DND-41 (cell line): ENCODE results near the gene TUBA1B.

ENCODE experiments used
- ATAC-seq: fragments of 200-7000 bp; cut with Tn5 transposase; 3 replicates; pipeline ENCODE4 v1.9.1; 2021; ENCODE audit warnings: low read depth; ENCODE audit not compliant: insufficient read depth
- DNase-seq: peaks from one replicate; pipeline ENCODE4 v3.0.0-alpha.2; 2020
- H2AFZ ChIP-seq: 2 replicates; pipeline ENCODE4 v1.6.0; 2012; ENCODE audit warnings: low read depth, low read length
- H3K27ac ChIP-seq: 2 replicates; pipeline ENCODE4 v1.5.1; 2012; ENCODE audit warnings: low read length, inconsistent platforms
- H3K27me3 ChIP-seq: fragments of 200-600 bp; sonication (generic); 2 replicates; pipeline ENCODE4 v1.6.0; 2012; ENCODE audit warnings: low read length, mild to moderate bottlenecking, inconsistent platforms; ENCODE audit not compliant: insufficient read depth, poor library complexity
- H3K36me3 ChIP-seq: 2 replicates; pipeline ENCODE4 v1.5.1; 2012; ENCODE audit warnings: low read length, inconsistent platforms; ENCODE audit not compliant: insufficient read depth
- H3K4me1 ChIP-seq: 2 replicates; pipeline ENCODE4 v1.5.1; 2012; ENCODE audit warnings: mild to moderate bottlenecking, low read length; ENCODE audit not compliant: insufficient read depth
- H3K4me2 ChIP-seq: 2 replicates; pipeline ENCODE4 v1.6.0; 2012; ENCODE audit warnings: mild to moderate bottlenecking, moderate library complexity, low read length, inconsistent platforms; ENCODE audit not compliant: insufficient read depth
- H3K4me3 ChIP-seq, 2 experiments: fragments of 200-600 bp in 1 of 2; shearing (Covaris generic) in 1 of 2; 2 replicates each; pipeline ENCODE4 v1.5.1; 2012 to 2016; ENCODE audit warnings: inconsistent platforms in 2 of 2, low read length in 2 of 2, mild to moderate bottlenecking in 2 of 2, low read depth in 1 of 2, moderate library complexity in 1 of 2
- H3K79me2 ChIP-seq: 2 replicates; pipeline ENCODE4 v1.6.0; 2012; ENCODE audit warnings: low read length, inconsistent platforms; ENCODE audit not compliant: insufficient read depth
- H3K9ac ChIP-seq: 2 replicates; pipeline ENCODE4 v1.6.0; 2012; ENCODE audit warnings: low read depth, mild to moderate bottlenecking, inconsistent platforms, low read length, moderate library complexity
- H3K9me3 ChIP-seq: 2 replicates; pipeline ENCODE4 v1.5.1; 2012; ENCODE audit warnings: low read length, moderate library complexity, mild to moderate bottlenecking, inconsistent platforms; ENCODE audit not compliant: insufficient read depth, severe bottlenecking
- H4K20me1 ChIP-seq: 2 replicates; pipeline ENCODE4 v1.6.0; 2012; ENCODE audit warnings: low read length; ENCODE audit not compliant: insufficient read depth
- EZH2 ChIP-seq: IDR thresholded peaks from 3 replicates; pipeline ENCODE4 v1.6.1; 2012; ENCODE audit warnings: borderline replicate concordance, low read depth, mild to moderate bottlenecking, moderate library complexity, low read length, inconsistent platforms; ENCODE audit not compliant: severe bottlenecking
- TF ChIP-seq, protein P1 (sequence below): IDR thresholded peaks from 2 replicates; pipeline ENCODE4 v1.5.1; 2012; ENCODE audit warnings: borderline replicate concordance, low read length, moderate library complexity, mild to moderate bottlenecking; ENCODE audit not compliant: poor library complexity, severe bottlenecking; ENCODE audit errors: extremely low read depth

The TUBA1B gene

DNA sequence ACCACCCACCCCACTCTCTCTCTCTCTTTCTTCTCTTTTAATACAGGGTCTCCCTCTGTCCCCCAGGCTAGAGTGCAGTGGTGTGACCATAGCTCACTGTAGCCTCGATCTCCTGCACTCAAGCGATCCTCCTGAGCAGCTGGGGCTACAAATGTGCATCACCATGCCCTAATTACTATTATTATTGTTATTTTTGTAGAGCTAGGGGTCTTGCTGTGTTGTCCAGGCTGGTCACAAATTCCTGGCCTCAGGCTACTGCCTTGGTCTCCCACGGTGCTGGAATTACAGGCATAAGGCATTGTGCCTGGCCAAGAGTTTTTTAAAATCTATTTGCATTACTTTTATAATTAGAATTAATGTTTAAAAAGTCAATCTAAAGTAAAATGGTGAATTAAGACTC, 23.0 kb upstream of the TUBA1B start:
- no peak overlapping the region for H3K4me2 ChIP-seq
- no peak overlapping the region for H3K9ac ChIP-seq
- no peaks in the 10 kb centered on the region for H3K27me3 ChIP-seq
- ATAC-seq, result no peak
- H3K4me3 ChIP-seq, result no peak overlapping the region
- H3K36me3 ChIP-seq, result no peaks in the 10 kb centered on the region
- H3K27ac ChIP-seq, result no peak overlapping the region
- TF ChIP-seq, protein P1, sequence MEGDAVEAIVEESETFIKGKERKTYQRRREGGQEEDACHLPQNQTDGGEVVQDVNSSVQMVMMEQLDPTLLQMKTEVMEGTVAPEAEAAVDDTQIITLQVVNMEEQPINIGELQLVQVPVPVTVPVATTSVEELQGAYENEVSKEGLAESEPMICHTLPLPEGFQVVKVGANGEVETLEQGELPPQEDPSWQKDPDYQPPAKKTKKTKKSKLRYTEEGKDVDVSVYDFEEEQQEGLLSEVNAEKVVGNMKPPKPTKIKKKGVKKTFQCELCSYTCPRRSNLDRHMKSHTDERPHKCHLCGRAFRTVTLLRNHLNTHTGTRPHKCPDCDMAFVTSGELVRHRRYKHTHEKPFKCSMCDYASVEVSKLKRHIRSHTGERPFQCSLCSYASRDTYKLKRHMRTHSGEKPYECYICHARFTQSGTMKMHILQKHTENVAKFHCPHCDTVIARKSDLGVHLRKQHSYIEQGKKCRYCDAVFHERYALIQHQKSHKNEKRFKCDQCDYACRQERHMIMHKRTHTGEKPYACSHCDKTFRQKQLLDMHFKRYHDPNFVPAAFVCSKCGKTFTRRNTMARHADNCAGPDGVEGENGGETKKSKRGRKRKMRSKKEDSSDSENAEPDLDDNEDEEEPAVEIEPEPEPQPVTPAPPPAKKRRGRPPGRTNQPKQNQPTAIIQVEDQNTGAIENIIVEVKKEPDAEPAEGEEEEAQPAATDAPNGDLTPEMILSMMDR, result no peak
- TF ChIP-seq EZH2, result no peak
- no peak overlapping the region for H2AFZ ChIP-seq
- no peaks in the 10 kb centered on the region for H3K9me3 ChIP-seq
- DNase-seq, result no peak
- no peaks in the 10 kb centered on the region for H3K4me1 ChIP-seq
- H4K20me1 ChIP-seq, result no peaks in the 10 kb centered on the region
- H3K79me2 ChIP-seq, result no peaks in the 10 kb centered on the region

DNA sequence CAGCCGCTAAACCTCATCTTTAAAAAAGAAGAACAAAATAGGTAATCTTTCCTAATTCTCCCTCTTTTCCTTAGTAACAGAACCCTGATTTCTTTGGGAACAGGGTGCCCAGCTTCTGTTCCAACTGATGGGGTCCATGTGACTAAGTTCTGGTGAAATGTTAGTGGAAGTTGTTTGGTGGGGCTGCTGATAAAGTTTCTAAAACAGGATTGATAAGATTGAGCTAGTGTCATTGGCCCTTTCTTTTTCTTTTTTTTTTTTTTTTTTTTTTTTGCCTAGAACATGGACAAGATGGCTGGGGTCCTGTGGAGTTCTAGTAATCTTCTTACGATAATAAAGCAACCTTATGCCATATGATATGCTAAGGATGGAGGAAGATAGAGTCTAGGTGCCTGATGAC, 16.2 kb upstream of the TUBA1B start:
- H3K36me3 ChIP-seq, result no peaks in the 10 kb centered on the region
- TF ChIP-seq, protein P1, result no peak
- TF ChIP-seq EZH2, result no peak
- H4K20me1 ChIP-seq, result no peaks in the 10 kb centered on the region
- DNase-seq, result no peak
- ATAC-seq, result no peak
- no peak overlapping the region for H3K4me2 ChIP-seq
- no peak overlapping the region for H2AFZ ChIP-seq
- H3K9ac ChIP-seq, result no peak overlapping the region
- no peaks in the 10 kb centered on the region for H3K4me1 ChIP-seq
- no peaks in the 10 kb centered on the region for H3K79me2 ChIP-seq
- H3K27me3 ChIP-seq, result no peaks in the 10 kb centered on the region
- H3K4me3 ChIP-seq, result no peak overlapping the region
- no peak overlapping the region for H3K27ac ChIP-seq
- H3K9me3 ChIP-seq, result no peaks in the 10 kb centered on the region

DNA sequence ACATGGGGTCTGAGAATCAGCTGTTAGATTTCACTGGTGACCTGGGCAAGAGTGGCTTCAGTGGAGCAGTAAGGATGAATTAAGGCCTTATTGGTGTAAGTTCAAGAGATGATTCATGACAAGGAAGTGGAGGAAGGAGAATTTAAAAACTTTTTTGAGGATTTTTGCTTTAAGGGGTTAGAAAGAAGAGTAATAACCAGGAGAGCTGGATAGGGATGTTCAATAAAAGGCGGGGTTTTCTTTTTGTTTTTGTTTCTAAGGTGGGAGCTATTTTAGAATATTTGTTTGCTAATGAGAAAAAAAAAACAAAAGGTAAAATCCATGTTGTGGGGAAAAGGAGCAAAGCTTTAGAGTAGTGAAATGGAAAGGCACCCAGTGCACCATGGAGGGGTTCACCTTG, 15.2 kb upstream of the TUBA1B start:
- H3K4me1 ChIP-seq, result no peaks in the 10 kb centered on the region
- ATAC-seq, result no peak

More for the DNA sequence above, 15.2 kb upstream of the TUBA1B start:
- DNase-seq, result no peak
- no peaks in the 10 kb centered on the region for H3K9me3 ChIP-seq
- H4K20me1 ChIP-seq, result no peaks in the 10 kb centered on the region
- H3K9ac ChIP-seq, result no peak overlapping the region
- no peaks in the 10 kb centered on the region for H3K36me3 ChIP-seq
- H3K79me2 ChIP-seq, result no peaks in the 10 kb centered on the region
- no peak overlapping the region for H3K4me3 ChIP-seq
- TF ChIP-seq, protein P1, result no peak
- TF ChIP-seq EZH2, result no peak
- no peak overlapping the region for H2AFZ ChIP-seq
- no peak overlapping the region for H3K27ac ChIP-seq
- H3K27me3 ChIP-seq, result no peaks in the 10 kb centered on the region
- no peak overlapping the region for H3K4me2 ChIP-seq
